GM18873 (cell line): ENCODE measurements around the gene ASPA.
"Not testable (repeated sequence)": the region's sequence is repeated elsewhere in the genome, so short reads cannot be mapped to it uniquely, and the experiment has no call there.

Source experiments
- ATAC-seq: cut with Tn5 transposase; IDR thresholded peaks from one replicate; pipeline ENCODE4 v1.9.1; 2021; ENCODE audit warnings: mild to moderate bottlenecking, moderate library complexity, moderate number of reproducible peaks; ENCODE audit not compliant: unreplicated experiment, low FRiP score

The ASPA gene

DNA sequence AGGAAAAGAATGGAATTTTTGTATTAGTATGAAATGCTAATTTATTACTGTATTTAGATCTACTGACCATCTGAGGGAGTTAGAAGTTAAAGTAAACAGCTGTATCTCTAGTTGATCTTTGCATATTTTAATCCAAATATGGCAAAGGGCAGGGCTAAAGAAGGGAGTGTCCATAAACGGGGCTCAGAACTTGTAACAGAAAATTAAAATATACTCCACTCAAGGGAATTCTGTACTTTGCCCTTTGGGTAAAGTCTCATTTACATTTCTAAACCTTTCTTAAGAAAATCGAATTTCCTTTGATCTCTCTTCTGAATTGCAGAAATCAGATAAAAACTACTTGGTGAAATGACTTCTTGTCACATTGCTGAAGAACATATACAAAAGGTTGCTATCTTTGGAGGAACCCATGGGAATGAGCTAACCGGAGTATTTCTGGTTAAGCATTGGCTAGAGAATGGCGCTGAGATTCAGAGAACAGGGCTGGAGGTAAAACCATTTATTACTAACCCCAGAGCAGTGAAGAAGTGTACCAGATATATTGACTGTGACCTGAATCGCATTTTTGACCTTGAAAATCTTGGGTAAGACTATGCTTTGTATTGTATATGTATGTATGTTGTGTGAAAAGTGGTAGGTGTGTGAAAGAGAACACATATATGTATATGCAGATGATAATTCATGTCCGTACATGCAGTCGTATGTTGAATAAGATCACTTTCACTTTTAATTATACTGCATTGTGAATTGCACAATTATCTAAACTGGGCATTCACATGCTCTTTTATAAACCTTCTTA, at the start of gene ASPA:
Gene ASPA, plus strand, starts transcription at position 186 of the 799 bp plus-strand sequence. Its CDS starts 163 bp downstream, at position 349.
- no peak for ATAC-seq

- ATAC-seq: not testable (repeated sequence)
Observed at GRCh38 chr17:3433215-3433614, 42.6 kb upstream of the ASPA start.

GRCh38 chr17:3433741-3434140, 42.1 kb upstream of the ASPA start, which contains the start of gene OR1E2:
Gene OR1E2, minus strand, starts transcription at chr17:3433841. Its CDS starts 0 bp downstream, at chr17:3433841.
- ATAC-seq: no peak

GRCh38 chr17:3438368-3438767, 37.4 kb upstream of the ASPA start:
- no peak for ATAC-seq

DNA sequence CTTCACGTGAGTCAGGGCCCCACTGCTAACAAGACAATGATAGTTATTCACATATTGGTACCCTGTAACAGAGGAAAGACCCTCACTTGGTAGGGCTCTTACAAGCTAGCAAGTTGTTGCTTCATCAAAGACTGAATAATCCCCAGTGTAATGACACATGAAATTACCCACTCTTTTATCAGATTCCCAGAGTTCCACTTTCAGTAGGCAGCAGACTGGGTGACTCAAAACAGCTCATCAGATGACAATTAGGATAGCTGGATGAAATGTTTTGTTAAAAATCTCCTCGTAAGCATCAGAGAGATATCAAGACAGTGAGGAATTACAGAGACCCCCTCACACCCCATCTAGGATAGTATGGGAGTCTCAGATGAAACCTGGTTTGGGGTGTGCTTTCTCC, 35.3 kb upstream of the ASPA start:
- no peak for ATAC-seq

- no peak for ATAC-seq
Observed at GRCh38 chr17:3447625-3448024, 28.2 kb upstream of the ASPA start.

DNA sequence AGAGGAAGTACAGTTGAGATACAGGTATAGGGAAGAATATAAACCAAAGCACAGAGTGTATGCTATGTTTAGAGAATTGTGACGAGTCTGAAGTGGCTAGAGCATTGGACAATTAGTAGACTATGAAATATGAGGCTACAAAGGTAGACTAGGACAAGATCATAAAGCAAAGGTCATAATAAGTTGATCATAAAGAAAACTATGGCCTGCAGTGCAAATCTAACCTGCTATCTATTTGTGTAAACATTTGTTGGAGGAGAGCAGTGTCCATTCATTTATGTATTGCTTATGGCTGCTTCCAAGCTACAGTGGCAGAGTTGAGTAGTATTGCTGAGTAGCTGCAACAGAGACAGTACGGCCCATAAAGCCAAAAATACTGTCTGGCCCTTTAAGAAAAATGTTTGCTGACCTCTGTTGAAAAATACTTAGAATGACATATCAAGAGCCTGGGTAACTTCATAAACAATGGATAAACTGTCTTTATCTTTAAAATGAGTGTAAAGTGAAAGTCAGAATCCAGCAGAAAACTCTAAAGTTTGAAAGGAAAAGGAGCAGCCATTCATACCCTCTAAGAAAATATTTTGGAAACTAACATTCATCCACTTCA, 27.6 kb upstream of the ASPA start:
- ATAC-seq: no peak

DNA sequence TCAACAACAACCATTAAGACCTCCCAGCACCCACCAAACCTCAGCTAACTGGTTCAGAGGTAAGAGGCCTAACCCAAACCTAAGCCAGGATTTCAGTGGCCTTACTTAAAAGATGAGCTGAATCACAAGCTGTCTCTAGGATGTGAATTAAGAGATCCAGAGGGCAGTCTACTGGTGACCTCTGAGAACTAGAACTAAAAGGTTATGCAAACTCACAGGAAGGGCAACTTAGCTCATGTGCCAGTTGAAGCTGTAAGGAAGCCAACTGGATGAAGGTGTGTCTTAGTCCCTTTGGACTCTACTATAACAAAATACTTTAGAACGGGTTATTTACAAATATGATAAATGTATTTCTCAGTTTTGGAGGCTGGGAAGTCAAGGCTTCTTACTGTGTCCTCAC, 9.4 kb upstream of the ASPA start:
- ATAC-seq: not testable (repeated sequence)

- ATAC-seq: no peak
Observed at GRCh38 chr17:3469529-3469928, 6.3 kb upstream of the ASPA start.

GRCh38 chr17:3471599-3471998, 4.2 kb upstream of the ASPA start, which contains the start of gene SPATA22:
Gene SPATA22, minus strand, starts transcription at chr17:3471819. Its CDS starts 2,494 bp downstream, at chr17:3469325.
- ATAC-seq: no peak

DNA sequence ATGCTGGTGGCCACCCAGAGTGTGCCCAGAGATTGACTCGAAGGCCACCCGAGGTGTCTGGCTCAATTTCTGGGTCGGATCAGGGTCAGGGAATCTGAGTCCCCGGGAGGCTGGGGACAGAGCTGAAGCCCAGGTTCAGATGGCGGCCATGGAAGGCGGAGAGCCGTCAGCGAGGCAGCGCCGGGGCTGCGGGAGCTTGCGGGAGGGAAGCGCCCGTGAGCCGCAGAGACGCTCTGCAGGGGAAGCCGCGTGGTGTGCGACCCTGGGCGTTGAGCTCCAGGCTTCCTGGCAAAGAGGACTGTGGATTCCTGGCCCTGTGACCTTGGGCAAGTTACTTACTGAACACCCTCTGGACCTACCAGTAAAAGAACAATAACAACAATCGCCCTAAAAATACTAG, 3.7 kb upstream of the ASPA start:
- ATAC-seq: no peak

DNA sequence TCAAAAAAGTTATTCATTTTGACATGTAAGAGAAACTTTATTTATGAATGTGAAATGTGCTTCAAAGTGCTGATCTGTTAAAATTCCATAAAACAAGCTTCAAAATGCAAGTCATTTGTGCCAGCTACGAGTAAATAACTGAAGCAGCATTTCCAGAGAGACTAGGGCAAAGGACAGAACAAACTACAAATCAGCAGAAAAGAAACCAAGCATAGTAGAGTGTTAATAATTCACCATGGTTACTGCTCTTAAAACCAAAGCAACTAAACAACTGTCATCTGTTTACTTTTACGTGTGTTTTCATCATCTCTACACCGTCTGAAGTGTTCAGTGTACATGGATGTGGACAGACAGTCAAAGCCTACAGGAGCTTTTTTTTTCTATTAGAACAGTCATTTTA, 1.6 kb upstream of the ASPA start:
- ATAC-seq: no peak

DNA sequence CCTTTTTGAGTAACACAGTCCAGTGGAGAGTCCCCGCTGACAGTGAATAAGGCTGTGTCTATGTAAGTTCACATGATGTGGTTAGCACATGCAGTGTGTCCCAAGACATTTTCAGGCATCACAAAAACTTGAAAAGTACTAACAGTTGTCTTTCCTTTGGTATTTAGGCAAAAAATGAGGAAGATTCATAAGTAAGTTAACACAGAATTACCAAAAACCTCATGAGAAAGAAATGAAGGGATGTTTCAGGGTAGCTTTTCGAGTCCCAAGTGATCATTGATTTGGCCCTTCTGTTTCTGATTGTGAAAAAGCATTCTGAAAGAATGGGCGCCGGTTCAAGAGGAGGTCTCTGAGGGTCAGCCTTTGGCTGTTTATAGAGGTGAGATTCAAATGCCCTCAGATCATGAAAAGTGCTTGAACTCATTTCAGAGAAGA, 529 bp upstream of the ASPA start:
- no peak for ATAC-seq

DNA sequence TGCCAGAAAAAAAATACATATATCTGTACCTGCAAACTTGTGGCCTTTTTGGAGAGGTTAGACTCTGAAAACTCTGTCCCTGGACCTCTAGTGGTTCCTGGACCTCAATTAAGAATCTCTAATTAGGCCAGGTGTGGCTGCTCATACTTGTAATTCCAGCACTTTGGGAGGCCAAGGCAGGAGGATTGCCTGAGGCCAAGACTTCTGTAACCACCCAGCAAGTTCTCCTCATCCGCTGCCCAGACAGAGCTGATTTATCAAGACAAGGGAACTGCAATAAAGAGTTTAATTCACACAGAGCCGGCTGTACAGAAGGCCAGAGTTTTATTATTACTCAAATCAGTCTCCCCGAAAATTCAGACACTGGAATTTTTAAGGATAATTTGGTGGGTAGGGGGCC, 4.2 kb downstream of the ASPA start:
- ATAC-seq: no peak

DNA sequence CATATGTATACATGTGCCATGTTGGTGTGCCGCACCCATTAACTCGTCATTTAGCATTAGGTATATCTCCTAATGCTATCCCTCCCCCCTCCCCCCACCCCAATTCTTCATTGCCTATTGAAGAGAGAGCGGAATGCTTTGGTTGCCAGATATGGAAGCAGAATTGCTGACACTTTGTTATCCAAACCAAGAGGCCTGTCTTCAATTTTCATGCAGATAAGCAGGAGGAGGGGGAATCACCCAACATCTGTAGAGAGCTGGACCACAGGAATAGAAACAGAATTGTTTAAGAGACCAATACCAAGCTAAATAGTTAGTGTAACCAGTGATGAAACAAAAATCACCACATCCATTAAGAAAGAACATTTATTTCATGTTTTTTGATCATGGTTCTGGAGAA, 7.1 kb downstream of the ASPA start:
- no peak for ATAC-seq

GRCh38 chr17:3485481-3486068, 9.8 kb downstream of the ASPA start:
- ATAC-seq: no peak

GRCh38 chr17:3497101-3497500, 21.3 kb downstream of the ASPA start:
- no peak for ATAC-seq

DNA sequence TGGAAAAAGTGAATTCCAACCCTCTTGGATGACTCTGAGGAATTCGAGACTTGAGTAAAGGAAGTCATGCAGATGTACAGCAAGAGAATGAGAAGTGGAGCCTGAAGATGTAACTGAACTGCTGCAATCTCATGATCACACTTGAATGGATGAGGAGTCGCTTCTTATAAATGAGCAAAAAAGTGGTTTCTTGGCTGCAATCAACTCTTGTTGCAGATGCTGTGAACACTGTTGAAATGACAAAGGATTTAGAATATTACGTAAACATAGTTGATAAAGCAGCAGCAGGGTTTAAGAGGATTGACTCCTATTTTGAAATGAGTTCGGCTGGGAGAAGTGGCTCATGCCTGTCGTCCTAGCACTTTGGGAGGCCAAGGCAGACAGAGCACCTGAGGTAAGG, 25.5 kb downstream of the ASPA start:
- ATAC-seq: no peak

GRCh38 chr17:3502466-3502865, 26.7 kb downstream of the ASPA start:
- no peak for ATAC-seq

- no peak for ATAC-seq
Observed at GRCh38 chr17:3503285-3503684, 27.5 kb downstream of the ASPA start.

- ATAC-seq: no peak
Observed at GRCh38 chr17:3505008-3505407, 29.2 kb downstream of the ASPA start.
